AML-193 (cell line): ENCODE measurements around the gene KLK8.

ENCODE experiments used
- DNase-seq, 2 experiments: peaks; one replicate each; lab custom pipeline; 2025; lab: John Stamatoyannopoulos, UW

KLK8 gene, protein sequence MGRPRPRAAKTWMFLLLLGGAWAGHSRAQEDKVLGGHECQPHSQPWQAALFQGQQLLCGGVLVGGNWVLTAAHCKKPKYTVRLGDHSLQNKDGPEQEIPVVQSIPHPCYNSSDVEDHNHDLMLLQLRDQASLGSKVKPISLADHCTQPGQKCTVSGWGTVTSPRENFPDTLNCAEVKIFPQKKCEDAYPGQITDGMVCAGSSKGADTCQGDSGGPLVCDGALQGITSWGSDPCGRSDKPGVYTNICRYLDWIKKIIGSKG

DNA sequence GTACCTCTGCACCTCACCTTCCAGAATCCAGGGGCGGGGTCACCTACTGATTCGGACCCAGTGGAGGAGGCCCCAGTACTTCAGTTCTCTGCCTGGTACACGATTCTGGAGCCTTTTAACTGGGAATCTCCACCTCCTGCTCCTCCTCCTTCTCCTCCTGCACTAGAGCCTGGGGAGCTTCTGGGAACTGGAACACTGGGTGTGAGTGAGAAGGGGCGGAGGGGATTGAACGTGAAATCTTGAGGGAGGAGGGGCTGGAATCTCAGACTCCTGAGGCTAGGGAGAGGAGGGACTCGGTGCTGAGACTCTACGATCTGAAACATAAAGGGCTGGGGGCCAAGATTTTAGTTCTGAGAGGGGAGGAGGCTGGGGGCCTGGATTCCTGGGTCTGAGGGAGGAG lies at the start of gene KLK8:
KLK8 (minus strand) TSS at position 90 of the 400 bp plus-strand sequence. CDS start 437 bp downstream, outside the sequence.
- no peak for DNase-seq

DNA sequence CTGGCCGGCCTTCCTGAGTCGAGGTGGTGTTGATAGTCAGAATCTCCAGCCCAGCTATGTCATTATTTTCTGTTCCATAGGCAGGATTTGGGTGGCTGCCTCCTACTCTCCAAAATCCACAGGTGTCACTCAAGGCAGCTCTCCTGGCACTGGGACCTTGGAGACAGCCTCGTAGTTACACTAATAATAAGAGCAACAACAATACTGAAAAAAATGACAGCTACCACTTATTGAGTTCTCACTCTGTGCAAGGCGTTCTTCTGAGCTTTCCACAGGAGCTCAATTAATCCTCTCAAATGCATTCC lies 45.6 kb upstream of the KLK8 start:
- DNase-seq: no peak

DNA sequence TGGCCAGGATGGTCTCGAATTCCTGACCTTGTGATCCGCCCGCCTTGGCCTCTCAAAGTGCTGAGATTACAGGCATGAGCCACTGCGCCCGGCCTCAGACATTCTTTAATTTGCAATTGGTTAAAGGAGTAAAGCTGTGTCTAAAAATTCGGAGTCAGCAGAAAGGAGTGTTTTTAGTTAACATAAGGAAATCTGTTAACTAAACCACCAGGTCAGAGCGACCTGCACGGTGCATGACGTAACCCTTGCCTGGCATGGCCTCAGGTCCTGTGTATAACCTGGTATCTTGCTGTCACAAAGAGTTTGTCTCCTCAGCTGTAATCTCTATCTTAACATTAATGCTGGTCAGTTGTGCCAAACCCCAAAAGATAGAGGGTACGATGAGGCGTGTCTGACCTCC lies 42.9 kb upstream of the KLK8 start:
- no peak for DNase-seq

DNA sequence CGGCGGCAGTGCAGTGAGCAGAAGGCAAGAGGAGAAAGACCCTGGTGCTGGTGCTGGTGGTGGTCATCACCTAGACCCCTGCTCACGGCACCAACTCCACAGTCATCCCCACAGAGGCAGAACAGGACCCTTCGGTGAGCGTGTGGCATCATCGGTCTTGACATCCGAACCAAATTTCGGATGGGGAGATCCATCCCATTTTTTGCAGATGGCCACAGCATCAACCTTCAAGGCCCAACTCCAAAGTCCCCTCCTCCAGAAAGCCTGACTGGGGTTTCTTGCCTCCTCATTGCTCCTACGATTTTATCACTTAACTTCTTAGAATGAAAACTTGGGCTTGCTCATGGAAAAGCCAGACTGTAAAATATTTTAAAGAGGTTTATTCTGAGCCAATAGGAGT lies 42.1 kb upstream of the KLK8 start:
- DNase-seq: no peak

DNA sequence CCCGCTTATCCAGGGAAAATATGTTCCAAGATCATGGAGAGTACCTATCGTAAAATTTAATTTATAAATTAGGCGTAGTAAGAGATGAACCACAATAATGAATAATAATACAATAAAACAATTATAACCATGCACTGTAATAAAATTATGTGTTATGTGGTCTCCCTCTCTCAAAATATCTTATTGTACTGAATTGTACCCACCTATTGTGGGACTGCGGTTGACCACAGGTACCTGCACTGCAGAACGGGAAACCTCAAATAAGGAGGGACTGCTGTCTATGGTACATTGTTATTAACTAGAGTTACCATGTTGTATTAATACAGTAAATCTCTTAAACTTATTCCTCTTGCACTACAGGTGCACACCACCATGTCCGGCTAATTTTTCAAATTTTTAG lies 38.7 kb upstream of the KLK8 start:
- DNase-seq: no peak

DNA sequence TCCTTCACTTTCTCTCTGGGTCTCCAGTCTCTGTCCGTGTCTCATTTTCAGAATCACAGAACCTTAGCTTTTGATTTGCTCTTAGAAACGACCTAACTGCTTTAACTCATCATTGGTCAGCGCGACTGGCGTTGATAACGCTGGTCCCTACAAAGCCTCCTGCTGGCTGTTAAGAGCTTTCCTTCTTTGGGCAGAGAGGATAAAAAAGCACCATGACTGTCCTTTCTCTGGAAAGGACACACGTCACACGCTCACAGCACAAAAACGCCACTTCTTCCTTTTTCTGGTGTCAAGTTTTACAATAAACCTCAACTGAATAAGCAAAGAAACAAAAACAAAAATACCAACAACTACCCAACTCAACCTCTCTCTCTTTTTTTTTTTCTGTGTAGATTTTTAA lies 35.1 kb upstream of the KLK8 start:
- no peak for DNase-seq

DNA sequence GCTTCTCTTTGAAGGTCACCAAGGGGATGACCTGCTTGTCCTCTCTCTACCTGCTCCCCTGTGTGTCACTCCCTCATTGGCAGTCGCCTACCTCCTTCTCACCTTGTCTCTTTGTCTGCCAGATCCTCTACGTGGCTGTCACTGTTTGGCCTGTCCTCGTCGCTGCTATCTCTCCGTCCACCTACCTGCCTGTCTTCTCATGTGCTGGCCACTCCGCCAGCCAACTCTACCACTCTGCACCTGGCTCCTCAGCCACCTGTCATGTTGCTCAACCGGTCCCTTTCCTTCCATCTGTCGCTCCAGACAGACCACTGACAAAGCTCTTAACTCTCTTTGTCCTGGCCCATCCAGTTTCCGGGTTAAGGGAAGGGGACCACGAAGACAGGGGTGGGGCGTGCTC lies 33.3 kb upstream of the KLK8 start, which contains the start of gene KLK12:
KLK12 (minus strand) TSS at position 299 of the 400 bp plus-strand sequence. CDS start 381 bp downstream, outside the sequence.
- no peak for DNase-seq

DNA sequence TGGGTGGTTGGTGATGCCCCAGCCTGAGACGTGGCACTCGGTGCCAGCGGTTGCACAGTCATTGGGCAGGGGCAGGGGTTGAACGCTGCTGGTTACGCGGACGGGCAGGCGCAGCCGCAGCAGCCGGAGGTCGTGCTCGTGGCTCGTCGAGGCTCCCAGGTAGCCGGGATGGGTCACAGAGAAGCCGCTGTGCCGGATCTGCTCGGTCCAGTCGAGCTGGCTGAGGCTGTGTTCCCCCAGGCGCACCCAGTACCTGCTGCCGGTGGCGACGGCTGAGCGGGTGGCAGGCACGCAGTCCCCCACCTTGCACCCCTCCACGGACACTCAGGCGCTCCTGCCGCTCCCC lies 30.4 kb upstream of the KLK8 start:
- no peak for DNase-seq

DNA sequence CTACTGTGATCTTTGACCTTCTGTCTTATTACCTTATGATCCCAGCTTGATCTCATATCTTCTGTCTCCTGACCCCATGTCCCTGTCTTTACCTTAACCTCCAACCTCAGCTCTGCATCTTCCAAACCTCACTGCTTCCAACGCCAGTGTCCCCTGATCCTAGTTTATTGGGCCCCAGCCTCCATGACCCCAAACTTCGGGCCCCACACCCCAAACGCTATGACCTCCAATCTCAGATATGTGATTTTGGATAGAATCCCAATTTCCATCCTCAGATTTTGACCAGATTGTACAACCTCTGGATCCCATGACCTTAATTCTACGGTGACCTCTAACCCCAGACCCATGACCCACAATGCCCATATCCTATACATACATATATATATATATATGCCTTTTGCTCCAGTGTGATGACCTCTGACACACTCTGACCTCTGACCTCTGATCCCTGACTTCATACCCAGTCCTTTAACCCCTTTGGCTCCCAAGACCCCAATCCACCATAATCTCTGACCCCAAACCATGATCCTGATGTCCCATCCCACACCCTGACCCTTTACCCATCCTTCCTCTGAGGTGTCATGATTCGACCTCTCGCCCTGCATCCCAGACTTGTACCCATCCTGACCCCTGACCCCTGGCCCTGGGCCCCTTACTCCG lies 29.9 kb upstream of the KLK8 start:
- DNase-seq: no peak

DNA sequence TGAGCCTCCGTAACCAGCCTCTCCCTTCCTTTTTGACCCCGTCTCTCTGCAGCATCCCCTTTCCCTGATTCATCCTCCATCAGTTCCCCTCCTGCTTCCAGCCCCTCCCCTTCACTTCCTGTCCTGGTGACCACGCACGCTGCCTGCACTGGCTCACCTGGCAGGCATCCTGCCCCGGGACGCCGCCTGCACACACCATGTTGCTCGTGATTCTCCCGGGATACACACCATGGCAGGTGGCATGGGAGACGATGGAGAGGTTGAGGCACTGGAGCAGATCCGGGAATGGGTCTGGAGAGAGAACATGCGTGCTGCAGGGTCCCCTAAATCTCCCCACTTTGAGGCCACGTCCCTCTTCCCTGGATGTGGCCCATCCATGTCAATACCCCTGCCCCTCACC lies 29.2 kb upstream of the KLK8 start:
- no peak for DNase-seq

DNA sequence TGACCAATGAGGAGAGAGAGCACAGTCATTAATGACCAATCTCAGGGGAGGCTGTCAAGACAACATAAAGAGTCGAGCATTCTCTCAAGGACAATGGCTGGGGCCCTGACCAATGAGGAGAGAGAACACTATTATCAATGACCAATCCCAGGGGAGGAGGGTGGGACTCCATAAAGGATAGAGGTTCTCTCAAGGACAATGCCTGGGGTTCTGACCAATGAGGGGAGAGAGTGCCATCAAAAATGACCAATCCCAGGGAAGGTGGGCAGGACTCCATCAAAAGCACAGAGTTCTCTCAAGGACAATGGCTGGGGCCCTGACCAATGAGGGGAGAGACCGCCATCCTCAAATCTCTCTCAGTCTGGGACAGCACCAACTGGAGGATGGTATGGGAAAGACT lies 28.3 kb upstream of the KLK8 start:
- DNase-seq: no peak

DNA sequence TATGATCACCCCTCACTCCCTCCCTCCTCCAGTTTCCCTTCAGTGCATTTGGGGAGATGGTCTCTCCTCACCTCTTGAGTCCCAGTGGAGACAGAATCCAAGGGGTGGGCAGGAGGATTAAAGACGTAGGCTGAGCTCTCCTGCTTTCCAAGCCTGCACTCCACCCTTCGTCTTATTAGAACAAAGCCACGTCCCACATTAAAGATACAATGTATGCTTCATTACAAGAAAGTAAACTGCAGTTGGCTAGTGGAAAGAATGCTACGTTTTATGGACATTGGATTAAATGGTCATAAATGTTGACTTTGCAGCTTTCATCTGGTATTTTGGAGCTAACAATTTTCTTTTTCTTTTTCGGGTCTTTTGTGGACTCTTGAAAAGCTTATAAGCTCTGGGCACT lies 26.5 kb upstream of the KLK8 start:
- no peak for DNase-seq

DNA sequence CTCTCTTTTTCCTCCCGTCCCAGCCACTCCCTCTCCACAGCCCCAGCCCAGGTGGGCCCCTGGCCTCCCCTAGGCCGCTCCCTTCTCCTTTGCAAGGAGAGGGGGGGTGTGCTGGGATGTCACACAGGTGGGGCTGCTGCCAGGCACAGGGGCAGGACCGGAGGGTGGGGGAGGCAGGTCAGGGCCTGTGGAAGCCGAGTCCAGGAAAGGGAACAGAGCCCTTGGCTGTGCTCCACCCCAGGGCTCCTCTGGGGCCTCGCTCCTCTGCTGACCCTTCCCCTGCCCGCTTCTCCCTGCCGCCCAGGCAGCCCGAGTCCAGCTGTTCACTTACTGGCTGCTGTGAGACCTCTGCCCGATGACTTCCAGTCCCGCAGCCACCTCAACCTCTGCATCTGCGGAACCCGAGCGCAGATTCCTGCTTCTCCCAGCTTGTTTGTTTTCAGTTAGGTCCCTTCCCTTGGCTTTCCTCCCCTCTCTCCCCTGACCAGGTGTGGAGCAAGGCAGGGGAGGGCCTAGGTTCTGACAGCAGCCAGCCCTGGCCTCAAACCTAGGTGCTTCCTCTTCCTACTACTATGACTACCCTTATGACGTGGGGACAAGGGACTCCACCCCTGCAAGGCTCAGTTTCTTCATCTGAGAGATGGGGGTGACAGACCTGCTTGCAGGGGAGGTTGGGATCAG lies 25.9 kb upstream of the KLK8 start:
- DNase-seq: no peak

DNA sequence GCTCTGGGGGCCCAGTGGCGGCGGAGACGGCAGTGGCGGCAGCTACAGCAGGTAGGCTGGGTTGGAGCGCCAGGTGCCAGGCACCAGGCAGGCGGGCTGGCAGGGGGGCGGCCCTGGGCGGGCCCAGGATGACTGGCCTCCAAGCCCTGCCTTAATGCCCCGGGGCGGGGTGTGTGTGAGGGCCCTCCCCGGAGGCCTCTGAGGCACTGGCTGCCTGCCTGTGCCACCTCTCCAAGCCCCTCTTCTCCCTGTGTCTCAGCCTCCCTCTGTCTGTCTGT lies 25.1 kb upstream of the KLK8 start, which contains the start of gene KLK11:
KLK11 (minus strand) TSS at position 63 of the 278 bp plus-strand sequence. CDS start 985 bp downstream, outside the sequence.
- no peak for DNase-seq

DNA sequence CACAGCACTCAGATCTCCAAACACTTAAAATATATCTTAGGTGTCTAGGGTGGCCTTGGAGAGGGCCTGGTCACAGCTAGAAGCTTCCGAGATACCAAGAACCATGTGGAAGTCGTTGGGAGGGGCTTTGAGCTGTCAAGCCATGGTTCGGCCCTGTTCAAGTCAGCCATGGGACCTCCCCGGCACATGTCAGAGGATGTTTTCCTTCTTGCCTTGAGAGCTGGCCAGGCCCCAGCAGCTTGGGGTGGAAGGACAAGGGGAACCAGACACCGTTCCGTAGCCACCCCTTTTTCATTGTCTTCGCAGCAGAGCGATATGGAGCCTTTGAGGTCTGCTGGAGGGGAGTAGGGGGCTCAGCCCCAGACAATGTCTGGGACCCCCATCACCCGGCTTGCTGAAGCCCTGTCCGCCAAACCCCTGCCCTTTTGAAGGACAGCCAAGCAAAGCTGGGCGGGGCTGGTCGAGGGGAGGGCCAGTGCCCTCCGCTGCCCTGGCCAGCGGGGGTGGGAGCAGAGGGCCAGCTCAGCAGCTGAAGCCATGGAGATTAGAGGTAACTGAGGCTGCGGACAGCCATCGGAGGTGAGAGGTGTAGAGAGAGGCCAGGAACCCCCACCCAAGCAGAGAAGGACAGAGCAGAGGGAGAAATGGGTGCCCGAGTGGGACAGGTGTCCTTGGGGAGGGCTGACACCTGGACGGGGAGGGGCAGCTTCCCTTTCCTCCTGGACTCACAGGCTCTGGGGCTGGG lies 24.6 kb upstream of the KLK8 start:
- DNase-seq: no peak

DNA sequence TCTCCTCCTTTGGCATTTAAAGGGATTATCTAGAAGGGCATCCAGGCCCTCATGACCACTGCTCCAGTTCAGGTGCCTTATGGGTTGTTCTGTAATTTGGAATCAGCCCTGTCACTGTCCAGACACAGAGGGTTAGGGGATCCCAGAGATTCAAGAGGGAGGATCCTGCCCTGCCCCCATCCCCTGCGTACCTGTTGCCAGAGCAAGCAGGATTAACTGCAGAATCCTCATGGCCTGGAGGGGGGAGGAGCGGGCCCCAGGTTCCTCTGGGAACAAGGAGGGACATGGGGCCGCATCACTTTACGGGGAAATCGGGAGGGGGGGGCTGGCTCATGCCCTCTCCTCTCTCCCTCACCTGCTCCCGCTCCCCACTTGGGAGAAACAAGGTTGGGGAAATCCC lies 24.0 kb upstream of the KLK8 start:
- no peak for DNase-seq

DNA sequence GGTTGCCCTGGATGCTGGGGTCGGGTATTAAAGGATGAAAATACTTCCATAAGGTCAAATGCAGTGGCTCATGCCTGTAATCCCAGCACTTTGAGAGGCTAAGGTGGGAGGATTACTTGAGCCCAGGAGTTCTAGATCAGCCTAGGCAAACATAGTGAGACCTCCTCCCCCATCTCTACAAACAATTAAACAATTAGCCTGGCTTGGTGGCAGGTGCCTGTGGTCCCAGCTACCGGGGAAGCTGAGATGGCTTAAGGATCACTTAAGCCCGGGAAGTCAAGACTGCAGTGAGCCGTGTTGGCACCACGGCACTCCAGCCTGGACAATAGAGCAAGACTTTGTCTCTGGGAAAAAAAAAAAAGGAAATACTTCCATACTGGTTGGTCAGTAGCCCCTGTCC lies 23.5 kb upstream of the KLK8 start:
- DNase-seq: no peak

DNA sequence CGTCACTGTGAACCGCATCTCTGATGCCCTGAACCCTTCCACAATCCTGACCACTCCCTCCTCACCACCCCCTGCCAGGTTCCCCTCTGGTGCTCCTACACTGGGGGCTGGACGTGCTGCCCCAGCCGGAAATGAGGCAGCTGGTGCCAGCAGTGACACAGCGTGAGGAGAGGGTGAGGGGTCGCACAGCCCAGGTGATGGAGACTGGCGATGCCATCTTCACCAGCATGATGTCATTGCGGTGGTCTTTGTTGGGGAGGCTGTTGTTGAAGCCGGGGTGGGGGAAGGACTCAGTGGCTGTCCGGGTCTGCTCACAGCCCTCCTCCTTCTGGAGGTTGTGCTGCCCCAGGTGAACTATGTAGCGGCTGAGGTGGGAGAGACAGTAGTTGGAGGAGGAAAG lies 22.5 kb upstream of the KLK8 start:
- DNase-seq: no peak

DNA sequence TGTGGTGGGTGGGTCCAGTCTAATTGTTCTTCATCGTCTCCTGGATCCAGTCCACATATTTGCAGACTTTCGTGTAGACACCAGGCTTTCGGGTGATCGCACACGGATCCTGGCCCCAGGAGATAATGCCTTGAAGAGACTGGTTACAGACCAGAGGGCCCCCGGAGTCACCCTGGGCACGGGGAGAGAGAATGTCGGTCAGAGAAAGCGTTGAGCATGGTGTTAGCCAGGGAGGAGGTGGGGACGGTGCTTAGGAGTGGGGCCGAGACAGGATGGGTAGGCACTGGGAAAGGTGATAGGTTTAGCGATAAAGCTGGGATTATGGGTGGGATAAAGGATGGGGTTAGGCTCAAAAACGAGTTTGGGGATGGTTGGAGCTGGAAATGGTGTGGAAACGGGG lies 21.1 kb upstream of the KLK8 start:
- no peak for DNase-seq

DNA sequence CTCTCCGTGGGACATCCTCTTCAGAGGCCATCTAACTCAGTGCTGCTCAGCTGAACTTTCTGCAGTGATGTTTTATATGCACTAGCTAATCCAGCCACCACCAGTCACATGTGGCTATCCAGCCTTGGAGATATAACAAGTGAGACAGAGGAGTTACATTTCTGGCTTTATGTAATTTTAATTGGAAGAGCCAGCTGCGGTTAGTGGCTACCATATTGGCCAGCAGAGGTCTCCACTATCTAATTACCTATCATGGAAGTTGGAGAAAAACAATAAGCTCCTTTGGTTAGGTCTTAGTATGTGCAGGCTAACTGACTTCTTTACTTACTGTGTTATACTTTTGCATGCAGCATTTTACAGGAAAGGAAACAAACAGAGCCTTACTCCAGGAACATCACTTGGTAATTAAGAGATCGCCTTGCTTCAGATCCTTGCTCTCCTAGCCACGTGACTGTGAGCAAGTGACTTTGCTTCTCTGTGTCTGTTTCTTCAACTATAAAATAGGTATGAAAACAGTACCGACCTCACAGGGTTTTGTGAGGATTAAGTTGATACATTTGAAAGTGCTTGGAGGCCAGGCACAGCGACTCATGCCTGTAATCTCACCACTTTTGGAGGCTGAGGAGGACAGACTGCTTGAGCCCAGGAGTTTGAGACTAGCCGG lies 19.7 kb upstream of the KLK8 start:
- DNase-seq: peak; percentile 35 to 70

DNA sequence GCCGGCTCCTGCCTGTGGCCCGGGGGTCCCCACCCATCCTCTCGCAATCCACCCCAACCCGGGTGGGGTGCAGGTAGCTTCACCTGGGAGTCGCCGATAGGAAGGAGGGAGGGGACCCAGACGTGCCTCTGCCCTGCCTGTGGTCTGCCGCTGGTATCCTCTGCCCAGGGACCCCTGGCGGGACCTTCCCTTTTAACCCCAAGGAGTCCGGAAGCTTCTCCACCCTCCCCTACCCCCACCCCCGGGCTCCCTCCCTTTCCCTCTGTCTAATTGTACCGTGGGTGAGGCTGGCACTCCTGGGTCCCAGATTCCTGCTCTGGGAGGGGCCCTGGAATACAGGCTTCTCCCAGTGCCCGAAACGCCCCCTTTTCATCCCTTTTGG lies 18.1 kb upstream of the KLK8 start, which contains the start of gene KLK10:
KLK10 (minus strand) TSS at position 166 of the 382 bp plus-strand sequence. CDS start 579 bp downstream, outside the sequence.
- no peak for DNase-seq
